ENCODE measurements around the gene MVB12A. TPM values are rescaled to one million over a fixed set of nuclear protein-coding genes. Genes with fewer than 3 reads are reported as not detected.

MVB12A gene
- total RNA-seq, 1 donor from 2014 or later, result 41.0 TPM

GRCh38 chr19:17378271-17378670, 41.6 kb upstream of the MVB12A start:
- H3K27ac Mint-ChIP-seq (ENCODE audit: unreplicated experiment), result no peak overlapping the region
- no peak for TF ChIP-seq EZH2 (IDR thresholded peaks at IDR 0.05; ENCODE audit: insufficient read depth, low read length)

DNA sequence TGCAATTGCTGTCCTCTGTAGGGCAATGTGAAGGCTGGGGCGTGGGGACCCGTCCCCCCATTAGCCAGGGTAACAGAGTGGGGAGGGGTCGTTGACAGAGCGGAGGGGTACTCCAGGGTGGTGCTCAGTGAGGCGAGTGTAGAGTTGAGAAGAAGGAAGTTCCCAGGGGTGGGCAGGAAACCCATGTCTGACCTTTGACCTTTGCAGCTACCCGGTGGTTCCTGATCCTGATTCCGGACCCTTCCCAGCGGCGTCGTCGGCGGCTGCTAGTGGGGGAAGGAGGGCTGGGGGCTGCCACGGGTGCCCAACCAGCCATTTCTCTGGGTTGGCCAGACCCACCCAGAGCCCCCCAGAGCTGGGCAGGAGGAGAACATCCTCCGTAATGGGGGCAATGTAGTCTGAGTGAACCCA, 40.6 kb upstream of the MVB12A start:
- H3K4me1 Mint-ChIP-seq (ENCODE audit: low read depth, unreplicated experiment), result no peaks in the 10 kb centered on the region
- Histone ChIP-seq H3K9ac (ENCODE audit: low read length) (no peak overlapping the region), H3K9me3 (ENCODE audit: insufficient read depth, low read depth, low read length) (no peaks in the 10 kb centered on the region), H3K4me3 (ENCODE audit: insufficient read depth, low read depth, low read length) (no peak overlapping the region), H3K27ac (ENCODE audit: low read depth, low read length) (no peak overlapping the region), H3K4me1 (ENCODE audit: insufficient read depth, low read length) (peaks cover 5% of the 10 kb centered on the region), H4K20me1 (ENCODE audit: insufficient read depth, low read length) (no peaks in the 10 kb centered on the region), H3K36me3 (ENCODE audit: insufficient read depth, low read length) (no peaks in the 10 kb centered on the region), H3K79me2 (ENCODE audit: insufficient read depth, low read length) (no peaks in the 10 kb centered on the region), H3K4me2 (ENCODE audit: low read length) (no peak overlapping the region), H2AFZ (ENCODE audit: low read depth, low read length) (no peak overlapping the region), H3K27me3 (ENCODE audit: insufficient read depth, low read length) (no peaks in the 10 kb centered on the region)
- FAIRE-seq (no peak), DNase-seq (ENCODE audit: low read depth) (no peak)
- H3K9me3 Mint-ChIP-seq (ENCODE audit: unreplicated experiment), result no peaks in the 10 kb centered on the region
- TF ChIP-seq, protein P1, sequence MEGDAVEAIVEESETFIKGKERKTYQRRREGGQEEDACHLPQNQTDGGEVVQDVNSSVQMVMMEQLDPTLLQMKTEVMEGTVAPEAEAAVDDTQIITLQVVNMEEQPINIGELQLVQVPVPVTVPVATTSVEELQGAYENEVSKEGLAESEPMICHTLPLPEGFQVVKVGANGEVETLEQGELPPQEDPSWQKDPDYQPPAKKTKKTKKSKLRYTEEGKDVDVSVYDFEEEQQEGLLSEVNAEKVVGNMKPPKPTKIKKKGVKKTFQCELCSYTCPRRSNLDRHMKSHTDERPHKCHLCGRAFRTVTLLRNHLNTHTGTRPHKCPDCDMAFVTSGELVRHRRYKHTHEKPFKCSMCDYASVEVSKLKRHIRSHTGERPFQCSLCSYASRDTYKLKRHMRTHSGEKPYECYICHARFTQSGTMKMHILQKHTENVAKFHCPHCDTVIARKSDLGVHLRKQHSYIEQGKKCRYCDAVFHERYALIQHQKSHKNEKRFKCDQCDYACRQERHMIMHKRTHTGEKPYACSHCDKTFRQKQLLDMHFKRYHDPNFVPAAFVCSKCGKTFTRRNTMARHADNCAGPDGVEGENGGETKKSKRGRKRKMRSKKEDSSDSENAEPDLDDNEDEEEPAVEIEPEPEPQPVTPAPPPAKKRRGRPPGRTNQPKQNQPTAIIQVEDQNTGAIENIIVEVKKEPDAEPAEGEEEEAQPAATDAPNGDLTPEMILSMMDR (IDR thresholded peaks at IDR 0.05; ENCODE audit: insufficient read depth, low read depth, low read length), result no peak
- TF ChIP-seq EZH2 (IDR thresholded peaks at IDR 0.05; ENCODE audit: insufficient read depth, low read length), result no peak
- H3K27ac Mint-ChIP-seq (ENCODE audit: unreplicated experiment), result peak overlapping the region; percentile 9
- no peak overlapping the region for H3K4me3 Mint-ChIP-seq (ENCODE audit: unreplicated experiment)
- no peaks in the 10 kb centered on the region for H3K36me3 Mint-ChIP-seq (ENCODE audit: low read depth, unreplicated experiment)
- peaks cover 1% of the 10 kb centered on the region for H3K27me3 Mint-ChIP-seq (ENCODE audit: low read depth, unreplicated experiment)

More at GRCh38 chr19:17378271-17378670, 41.6 kb upstream of the MVB12A start:
- H3K4me2 ChIP-seq (ENCODE audit: low read length), result no peak overlapping the region
- H3K9me3 ChIP-seq (ENCODE audit: insufficient read depth, low read depth, low read length), result no peaks in the 10 kb centered on the region
- H3K4me3 Mint-ChIP-seq (ENCODE audit: unreplicated experiment), result no peak overlapping the region
- H3K27me3 ChIP-seq (ENCODE audit: insufficient read depth, low read length), result no peaks in the 10 kb centered on the region
- H3K27ac ChIP-seq (ENCODE audit: low read depth, low read length), result no peak overlapping the region
- no peak overlapping the region for H3K4me3 ChIP-seq (ENCODE audit: insufficient read depth, low read depth, low read length)
- H3K79me2 ChIP-seq (ENCODE audit: insufficient read depth, low read length), result no peaks in the 10 kb centered on the region
- H3K9me3 Mint-ChIP-seq (ENCODE audit: unreplicated experiment), result no peaks in the 10 kb centered on the region
- peaks cover 2% of the 10 kb centered on the region for H3K27me3 Mint-ChIP-seq (ENCODE audit: low read depth, unreplicated experiment)
- H3K4me1 Mint-ChIP-seq (ENCODE audit: low read depth, unreplicated experiment), result no peaks in the 10 kb centered on the region
- H2AFZ ChIP-seq (ENCODE audit: low read depth, low read length), result no peak overlapping the region
- no peaks in the 10 kb centered on the region for H4K20me1 ChIP-seq (ENCODE audit: insufficient read depth, low read length)
- DNase-seq (ENCODE audit: low read depth) (no peak), FAIRE-seq (no peak)
- no peak overlapping the region for H3K9ac ChIP-seq (ENCODE audit: low read length)
- H3K4me1 ChIP-seq (ENCODE audit: insufficient read depth, low read length), result peaks cover 5% of the 10 kb centered on the region
- H3K36me3 ChIP-seq (ENCODE audit: insufficient read depth, low read length), result no peaks in the 10 kb centered on the region
- H3K36me3 Mint-ChIP-seq (ENCODE audit: low read depth, unreplicated experiment), result no peaks in the 10 kb centered on the region

DNA sequence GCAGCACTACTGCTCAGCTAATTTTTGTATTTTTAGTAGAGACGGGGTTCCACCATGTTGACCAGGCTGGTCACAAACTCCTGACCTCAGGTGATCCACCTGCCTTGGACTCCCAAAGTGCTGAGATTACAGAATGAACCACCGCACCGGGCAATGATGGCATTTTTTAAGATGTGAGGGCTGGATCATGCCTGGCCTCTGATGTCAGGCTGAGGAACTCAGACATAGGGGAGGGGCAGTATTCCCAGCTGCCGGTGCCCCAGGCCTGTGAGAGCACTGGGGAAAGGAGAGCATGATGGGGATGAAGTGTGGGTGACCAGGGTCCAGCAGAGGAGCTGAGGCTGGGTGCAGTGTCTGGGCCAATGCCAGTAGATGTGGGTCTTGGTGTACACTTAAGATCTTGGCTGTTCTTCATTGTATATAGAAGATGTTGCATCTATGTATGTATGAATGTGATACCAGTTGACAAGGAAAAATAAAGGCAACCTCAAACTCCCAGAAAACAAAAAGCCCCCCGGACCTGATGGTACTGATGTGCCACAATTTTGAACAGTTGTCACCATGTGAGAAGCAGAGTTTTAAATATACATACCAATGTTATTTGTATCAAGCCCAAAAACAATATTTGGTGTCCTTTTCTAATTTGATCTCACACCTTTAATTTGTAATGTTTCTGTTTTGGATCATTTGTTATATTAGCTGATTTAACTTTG, 39.3 kb upstream of the MVB12A start:
- Mint-ChIP-seq H3K9me3 (ENCODE audit: unreplicated experiment) (no peaks in the 10 kb centered on the region), H3K27me3 (ENCODE audit: low read depth, unreplicated experiment) (no peaks in the 10 kb centered on the region), H3K4me3 (ENCODE audit: unreplicated experiment) (peak overlapping the region; percentile 22), H3K27ac (ENCODE audit: unreplicated experiment) (no peak overlapping the region), H3K36me3 (ENCODE audit: low read depth, unreplicated experiment) (no peaks in the 10 kb centered on the region), H3K4me1 (ENCODE audit: low read depth, unreplicated experiment) (no peaks in the 10 kb centered on the region)
- H3K4me3 ChIP-seq (ENCODE audit: insufficient read depth, low read depth, low read length), result no peak overlapping the region
- no peak overlapping the region for H2AFZ ChIP-seq (ENCODE audit: low read depth, low read length)
- no peak overlapping the region for H3K9ac ChIP-seq (ENCODE audit: low read length)
- H3K79me2 ChIP-seq (ENCODE audit: insufficient read depth, low read length), result no peaks in the 10 kb centered on the region
- H3K4me2 ChIP-seq (ENCODE audit: low read length), result no peak overlapping the region
- H4K20me1 ChIP-seq (ENCODE audit: insufficient read depth, low read length), result no peaks in the 10 kb centered on the region
- H3K27ac ChIP-seq (ENCODE audit: low read depth, low read length), result no peak overlapping the region
- DNase-seq (ENCODE audit: low read depth) (no peak), FAIRE-seq (no peak)
- no peaks in the 10 kb centered on the region for H3K36me3 ChIP-seq (ENCODE audit: insufficient read depth, low read length)
- no peaks in the 10 kb centered on the region for H3K27me3 ChIP-seq (ENCODE audit: insufficient read depth, low read length)
- peaks cover 5% of the 10 kb centered on the region for H3K4me1 ChIP-seq (ENCODE audit: insufficient read depth, low read length)
- TF ChIP-seq EZH2 (IDR thresholded peaks at IDR 0.05; ENCODE audit: insufficient read depth, low read length), result no peak
- TF ChIP-seq, protein P1 (IDR thresholded peaks at IDR 0.05; ENCODE audit: insufficient read depth, low read depth, low read length), result no peak
- H3K9me3 ChIP-seq (ENCODE audit: insufficient read depth, low read depth, low read length), result no peaks in the 10 kb centered on the region
